Fibroblast of skin of back (primary cell): Measurements from ENCODE around the gene TENM4.
"Not testable (repeated sequence)": the region's sequence is repeated elsewhere in the genome, so short reads cannot be mapped to it uniquely, and the experiment has no call there.

Source experiments
- DNase-seq: peaks from one replicate; pipeline ENCODE4 v3.0.0-alpha.2; 2013

Gene TENM4

DNA sequence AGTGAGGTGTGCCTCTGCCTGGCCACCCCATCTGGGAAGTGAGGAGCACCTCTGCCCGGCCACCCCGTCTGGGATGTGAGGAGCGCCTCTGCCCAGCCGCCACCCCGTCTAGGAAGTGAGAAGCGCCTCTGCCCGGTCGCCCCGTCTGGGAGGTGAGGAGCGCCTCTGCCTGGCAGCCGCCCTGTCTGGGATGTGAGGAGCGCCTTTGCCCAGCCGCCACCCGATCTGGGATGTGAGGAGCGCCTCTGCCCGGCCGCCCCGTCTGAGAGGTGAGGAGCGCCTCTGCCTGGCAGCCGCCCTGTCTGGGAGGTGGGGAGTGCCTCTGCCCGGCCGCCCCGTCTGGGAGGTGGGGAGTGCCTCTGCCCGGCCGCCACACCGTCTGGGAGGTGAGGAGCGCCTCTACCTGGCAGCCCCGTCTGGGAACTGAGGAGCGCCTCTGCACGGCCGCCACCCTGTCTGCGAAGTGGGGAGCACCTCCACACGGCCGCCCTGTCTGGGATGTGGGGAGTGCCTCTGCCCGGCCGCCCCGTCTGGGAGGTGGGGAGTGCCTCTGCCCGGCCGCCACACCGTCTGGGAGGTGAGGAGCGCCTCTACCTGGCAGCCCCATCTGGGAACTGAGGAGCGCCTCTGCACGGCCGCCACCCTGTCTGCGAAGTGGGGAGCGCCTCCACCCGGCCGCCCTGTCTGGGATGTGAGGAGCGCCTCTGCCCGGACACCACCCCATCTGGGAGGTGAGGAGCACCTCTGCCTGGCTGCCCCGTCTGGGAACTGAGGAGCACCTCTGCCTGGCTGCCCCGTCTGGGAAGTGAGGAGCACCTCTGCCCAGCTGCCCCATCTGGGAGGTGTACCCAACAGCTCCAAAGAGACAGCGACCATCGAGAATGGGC lies 561.5 kb downstream of the TENM4 start:
- DNase-seq, result not testable (repeated sequence)

DNA sequence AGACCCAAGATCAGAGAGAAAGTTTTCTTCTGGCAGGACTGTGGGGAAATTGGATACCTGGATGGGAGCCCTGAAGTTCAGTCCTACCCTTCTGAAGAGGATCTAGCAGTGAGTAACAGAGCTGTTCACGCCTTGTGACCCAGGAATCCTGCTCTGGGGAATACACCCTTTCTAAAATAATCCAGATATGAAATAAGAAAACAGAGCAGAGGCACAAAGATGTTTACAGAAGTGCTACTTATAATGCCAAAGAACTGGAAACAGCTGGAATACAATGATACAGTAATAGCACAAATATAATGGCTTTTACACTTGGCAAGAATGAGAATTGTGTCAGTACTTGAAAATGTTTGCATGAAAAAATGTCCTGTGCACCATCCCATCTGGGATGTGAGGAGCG lies 562.2 kb downstream of the TENM4 start:
- no peak for DNase-seq

DNA sequence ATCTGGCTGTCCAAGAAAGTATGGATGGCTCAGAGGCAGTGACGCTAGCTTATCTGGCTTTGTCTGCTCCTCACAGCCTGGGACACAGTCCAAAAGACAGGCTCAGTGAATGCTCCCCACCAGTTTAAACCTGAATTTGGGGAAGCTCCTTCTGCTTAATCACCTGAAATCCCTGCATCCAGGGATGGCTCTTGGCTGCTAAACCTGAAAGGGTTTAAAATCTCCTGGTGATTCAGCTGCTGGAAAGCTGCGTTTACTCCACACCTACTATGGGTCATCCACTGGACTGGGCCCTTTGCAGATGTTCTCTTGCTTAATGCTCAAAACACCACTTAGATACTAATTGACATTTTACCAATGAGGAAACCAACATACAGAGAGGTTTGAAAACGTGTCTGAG lies 564.2 kb downstream of the TENM4 start:
- no peak for DNase-seq

DNA sequence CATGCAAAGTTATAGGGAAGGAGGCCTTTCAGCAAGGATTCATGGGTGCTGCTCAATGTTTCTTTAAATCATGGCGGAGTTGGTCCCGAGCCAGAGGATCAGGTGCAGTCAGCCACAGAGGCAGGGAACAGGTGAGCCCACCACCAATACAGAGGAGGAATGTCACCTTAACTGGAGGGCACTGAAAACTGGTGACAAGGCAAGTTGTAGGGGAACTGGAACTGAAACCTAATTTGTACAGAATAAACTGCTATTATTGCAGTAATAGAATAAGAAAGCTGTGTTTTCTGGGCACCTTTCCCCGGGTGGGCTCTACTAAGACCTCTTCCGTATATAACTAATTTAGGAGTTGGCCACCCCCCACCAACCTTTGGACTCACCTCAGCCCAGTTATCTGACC lies 570.2 kb downstream of the TENM4 start:
- DNase-seq, result no peak

DNA sequence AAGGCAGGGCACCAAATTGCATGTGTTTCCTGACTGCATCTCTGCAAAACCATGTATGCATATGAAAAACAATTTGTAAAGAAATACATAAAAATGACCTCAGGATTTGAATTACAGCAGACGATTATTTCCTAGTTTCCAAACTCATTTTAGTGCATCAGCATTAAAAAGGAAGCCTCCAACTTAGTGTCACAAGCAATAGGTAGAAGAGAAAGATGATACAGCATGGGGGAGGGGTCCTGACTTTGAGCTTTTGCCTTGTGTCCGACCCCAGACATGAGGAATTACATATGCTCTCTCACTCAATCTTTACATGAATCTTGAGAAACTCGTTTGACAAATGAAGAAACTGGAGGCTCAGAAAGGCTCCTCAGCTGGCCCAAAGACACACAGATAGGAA lies 571.5 kb downstream of the TENM4 start:
- no peak for DNase-seq

DNA sequence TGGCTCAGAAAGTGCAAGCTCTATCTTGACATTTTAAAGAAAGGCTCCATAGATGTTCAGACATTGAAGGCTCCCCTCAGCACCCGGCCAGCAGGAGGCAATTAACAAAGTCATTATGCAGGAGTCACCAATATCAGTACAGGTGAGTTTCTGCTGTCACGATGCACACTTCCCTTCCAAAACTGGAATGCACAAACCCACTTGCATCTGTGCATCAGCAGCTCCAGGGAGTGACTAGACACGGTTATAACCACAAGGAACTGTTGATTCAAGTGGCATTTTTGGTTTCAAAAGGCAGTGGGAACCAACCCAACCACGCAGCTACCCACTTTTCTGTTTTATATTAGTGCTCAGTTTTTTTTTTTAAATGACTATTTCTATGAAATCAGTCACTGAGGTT lies 572.3 kb downstream of the TENM4 start:
- DNase-seq, result no peak

DNA sequence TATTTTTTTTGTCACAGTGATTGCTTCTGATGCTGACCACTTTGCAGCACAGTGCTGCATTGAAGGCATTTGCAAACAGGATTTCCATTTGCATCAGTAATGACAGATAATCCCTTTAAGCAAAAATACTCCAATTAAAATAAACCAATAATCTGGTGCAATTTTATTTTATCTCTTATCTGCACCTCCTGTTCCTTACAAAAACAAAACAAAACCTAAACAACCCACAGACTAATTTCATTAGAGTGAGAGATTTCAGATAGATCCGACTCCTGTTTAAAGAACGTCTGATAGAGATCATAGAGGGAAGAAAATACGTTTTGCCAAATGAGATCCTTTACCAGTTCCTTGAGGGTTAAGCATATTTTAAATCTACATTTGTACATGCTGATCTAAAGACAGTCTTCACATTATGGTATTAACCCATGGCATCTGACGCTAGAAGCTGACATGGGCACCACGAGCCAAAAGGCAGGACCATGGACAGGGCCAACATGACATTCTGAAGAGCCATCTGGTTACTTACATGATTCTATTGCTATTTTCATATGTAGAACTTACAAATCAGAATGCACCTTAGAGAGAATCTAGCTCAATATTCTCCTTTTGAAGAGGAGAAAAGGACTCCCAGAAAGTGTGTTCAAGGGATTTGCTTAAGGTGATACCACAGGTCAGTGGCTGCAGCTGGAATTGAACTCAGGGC lies 580.0 kb downstream of the TENM4 start:
- peak; percentile 54 for DNase-seq

DNA sequence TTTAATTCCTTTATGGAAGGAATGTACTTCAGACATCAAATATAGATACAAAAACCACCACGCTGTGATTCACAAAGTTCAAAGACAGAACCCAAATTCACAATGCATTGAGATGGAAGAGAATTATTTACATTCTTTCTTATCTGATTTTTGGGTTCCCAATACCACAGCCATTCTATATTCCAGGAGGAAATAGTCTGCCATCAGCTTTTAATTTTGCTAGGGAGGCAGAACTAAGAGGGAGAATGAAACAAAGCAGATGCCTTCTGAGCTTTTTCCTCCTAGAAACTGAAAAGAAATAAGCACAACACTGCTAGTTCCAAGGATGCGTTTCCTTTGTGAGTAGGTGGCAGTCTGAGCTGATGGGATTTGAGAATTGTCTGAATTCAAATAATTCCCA lies 583.1 kb downstream of the TENM4 start:
- peak; percentile 57 for DNase-seq

DNA sequence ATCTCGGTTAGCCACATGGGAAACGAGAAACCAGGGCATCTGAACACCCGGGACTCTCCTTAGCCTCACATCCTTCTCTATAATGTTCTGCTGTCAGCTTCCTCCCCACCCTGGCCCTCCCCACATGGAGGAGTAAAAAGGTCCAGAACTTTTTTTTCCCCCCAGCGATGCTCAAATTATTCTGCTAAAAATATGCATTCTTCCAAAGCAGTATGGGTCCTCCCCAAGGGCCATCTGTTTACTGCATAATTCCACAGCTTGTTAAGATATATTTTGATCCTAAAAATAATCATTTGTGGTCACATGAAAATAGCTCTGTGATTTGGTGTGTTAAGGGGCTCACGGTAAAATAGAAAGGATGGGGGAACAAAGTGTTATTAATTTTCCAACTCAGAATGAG lies 584.6 kb downstream of the TENM4 start:
- no peak for DNase-seq

DNA sequence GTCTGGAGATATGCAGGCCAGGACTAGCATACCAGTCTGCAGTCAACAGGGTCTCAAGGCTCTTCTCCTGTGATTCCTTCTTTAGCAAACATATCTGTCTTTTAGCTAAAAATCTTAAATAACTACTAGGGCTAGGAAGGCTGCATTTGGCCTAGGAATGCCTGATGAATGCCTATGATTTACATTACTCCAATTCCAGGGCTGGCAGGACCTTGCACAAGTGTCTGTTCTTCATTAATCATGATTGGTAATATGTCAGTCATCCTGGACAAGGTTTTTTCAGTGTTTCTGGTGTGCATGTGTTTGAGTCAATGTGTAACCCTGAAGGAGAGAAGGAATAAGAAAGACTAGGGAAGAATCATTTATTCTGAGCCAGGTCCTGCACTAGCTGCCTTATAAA lies 585.7 kb downstream of the TENM4 start:
- DNase-seq, result no peak

DNA sequence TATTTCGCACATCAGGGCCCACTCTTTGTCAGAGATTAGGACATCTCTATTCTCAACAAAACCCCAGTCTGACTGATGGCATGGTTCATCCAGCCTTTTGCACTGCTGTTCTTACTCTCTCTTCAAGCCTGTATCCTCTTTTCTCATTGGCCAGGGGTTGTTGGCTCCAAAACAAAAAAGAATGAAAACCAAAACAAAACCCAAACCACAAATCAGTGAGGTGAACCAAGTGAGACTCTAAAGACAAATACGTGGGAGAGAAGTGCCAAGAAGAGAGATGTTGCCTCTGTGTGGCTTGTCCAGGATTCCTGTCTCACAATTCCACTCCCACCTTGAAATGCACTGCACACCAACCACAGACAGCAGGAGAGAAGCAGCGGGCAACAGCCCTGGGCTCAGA lies 587.3 kb downstream of the TENM4 start:
- DNase-seq, result no peak

DNA sequence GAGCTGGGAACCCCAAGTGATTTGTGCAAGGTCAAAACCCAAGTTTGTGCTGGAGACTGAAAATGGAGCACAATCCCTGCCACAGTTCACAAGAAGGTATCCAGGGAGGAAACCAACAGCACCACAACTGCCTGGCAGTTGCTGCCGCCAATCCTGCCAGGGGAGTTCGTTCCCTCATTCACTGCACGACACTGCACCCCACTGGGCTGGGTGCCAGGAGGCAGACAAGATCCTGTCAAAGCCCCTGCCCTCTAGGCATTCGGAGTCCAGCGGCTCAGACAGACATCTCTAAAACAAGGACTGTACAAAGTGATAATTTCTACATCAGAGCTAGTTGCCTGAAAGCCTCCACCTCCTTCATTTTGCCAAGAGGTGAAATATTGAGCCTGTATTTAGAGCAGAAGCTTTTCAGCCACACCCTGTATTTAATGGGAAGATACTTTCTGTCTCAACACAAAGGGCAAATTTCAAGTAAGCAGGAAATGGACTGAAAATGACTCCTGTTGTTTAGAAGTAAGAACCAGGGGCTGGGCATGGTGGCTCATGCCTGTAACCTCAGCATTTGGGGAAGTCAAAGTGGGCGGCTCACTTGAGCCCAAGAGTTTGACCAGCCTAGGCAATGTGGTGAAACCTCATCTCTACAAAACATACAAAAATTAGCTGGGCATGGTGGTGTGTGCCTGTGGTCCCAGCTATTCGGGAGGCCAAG lies 588.8 kb downstream of the TENM4 start:
- no peak for DNase-seq

DNA sequence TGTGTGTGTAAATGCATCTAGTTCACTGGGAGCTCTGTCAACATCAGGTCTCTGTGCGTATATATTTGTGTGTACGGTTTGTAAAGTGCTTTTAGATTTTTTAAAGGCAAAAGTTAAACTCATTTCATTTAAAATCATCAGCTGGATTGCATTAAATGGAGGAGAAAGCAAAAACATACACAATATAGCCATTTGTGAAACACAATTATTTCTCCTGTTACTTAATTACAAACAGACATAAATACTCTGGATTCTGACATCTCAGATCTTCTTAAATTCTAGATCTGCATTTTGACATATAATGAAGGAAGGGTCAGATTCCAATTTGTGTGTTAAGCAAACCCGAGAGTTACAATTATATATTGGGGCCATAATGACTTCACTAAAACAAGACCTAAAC lies 590.8 kb downstream of the TENM4 start:
- no peak for DNase-seq

DNA sequence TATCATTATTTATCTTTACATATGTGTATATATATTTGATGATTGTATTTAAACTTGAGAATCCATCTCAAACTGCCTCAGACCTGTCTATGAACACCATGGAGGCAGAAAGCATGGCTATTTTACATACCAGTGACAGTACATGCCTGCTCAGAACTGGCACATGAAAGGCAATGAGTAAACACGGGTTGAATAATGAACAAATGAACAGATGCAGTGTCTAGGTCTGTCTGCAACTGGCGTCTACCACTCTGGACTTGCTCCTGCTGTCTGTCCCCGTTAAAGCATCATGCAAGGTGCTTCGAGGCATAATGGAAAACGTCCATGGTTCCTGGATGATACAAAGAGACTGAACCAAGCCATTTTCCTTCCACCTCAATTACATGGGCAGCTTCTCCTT lies 594.6 kb downstream of the TENM4 start:
- DNase-seq, result no peak

DNA sequence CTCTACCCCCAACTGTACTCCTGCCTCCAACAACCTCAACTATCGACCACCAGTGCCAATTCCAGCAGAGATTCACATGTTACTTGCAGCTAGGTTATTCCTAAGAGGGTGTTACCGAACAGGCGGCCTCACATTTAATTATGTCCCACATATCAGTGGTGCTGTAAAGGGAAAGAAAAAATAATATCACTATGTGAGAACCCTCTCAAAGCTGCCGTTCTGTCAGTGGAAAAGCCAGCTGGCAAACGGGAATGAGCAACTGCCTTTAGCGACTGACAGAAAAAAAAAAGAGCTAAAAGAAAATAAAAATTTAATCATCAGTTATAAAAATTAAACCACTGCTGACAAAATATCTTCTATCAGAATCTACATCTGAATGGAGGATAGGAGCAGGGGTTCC lies 595.3 kb downstream of the TENM4 start:
- DNase-seq, result no peak

DNA sequence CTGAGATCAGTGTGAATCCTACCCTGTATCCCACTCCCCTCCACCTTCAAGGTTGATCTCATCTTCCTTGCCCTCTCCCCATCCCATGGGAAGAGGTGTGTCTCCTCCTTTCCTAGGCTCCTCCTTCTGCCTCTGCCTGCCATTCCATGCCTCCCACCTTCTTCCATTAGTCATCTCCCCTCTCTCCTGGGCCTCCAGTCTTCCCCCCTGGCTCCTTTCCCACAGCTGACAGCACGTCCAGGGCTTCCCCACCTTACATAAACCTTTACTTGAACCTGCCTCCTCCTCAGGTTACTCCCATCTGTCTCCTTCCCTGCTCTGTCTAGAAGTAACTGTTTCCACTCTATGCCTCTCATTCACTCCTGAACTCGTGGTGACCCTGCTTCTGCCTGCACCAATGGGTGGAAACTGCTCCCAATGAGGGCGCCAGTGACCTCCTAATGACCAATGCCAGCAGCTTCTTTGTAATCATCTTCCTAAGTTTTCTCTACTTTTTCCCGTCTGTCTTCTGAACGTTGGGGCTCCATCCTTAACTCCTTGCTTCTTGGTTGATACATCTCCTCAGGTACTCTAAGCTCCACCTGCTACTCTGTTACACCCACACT lies 599.3 kb downstream of the TENM4 start:
- no peak for DNase-seq

DNA sequence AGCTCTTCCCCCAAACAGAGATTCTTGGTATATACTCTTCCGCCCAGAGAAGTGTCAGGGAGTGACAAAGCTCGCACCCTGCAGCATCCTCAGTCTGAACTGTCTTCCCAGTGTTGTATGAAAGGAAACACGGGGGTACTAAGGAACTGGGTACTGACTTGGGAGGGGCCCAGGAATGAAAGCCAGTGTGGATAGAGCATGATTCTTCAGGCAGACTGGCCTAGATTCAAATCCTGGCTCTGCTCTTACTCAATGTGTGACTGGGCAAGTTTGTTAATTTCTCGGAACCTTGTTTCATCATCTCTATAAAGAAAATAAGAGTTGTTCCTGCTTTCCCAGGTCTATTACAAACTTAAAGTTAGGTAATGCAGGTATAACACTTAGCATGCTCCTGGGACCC lies 600.2 kb downstream of the TENM4 start:
- DNase-seq, result peak; percentile 2

DNA sequence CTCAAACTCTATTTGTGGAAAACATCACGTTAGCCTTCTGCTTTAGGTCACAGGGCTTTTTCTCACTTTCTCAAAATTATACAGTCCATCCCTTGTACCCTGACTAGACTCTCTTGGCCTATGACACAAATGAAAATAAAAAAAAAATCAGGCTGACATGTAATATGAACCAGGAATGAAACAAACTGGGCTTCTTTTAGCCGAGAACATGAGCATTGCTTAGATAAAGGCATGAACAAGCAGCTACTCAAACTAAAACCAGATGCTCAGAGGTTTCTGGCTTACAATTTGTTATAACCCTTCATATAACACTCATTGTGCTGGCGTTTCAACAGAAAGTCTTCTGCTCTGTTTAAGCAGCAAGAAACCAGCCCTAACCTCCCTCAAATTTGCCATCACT lies 600.6 kb downstream of the TENM4 start:
- peak; percentile 56 for DNase-seq

DNA sequence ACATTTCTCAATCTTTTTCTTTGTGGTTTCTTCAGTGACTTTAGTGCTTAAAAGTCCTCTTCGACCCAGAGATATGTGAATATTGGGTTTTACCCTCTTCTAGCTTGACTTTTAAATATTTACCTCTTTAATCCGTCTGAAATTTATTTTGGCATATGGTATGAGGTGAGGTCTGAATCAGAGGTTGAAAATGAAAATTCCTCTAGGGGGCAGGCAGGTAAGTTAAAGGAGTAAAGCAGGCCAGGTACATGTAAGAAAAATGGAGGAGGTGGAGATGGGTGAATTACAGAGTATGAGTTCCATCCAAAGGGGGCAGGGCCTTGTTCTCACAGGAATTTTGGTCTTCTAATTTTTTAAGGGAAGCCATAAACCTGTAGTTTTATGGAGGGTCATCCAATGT lies 602.4 kb downstream of the TENM4 start:
- no peak for DNase-seq

DNA sequence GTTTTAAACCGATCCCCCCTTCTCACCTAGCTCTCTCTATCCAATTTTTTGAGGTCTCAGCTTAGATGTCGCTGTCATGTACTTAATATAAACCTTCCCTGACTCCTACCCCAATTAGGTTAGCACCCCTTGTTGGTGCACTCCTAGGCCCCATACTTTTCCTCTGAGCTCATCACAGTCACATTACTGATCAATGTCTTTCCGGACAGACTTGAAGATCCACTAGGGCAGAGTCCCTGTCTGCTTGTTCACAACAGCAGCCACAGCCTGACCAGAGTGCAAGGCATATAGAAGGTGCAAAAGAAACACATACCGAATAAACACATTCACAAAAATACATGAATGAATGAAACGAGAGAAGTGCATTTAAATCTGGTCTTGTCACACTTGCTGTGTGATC lies 605.2 kb downstream of the TENM4 start:
- DNase-seq, result no peak

DNA sequence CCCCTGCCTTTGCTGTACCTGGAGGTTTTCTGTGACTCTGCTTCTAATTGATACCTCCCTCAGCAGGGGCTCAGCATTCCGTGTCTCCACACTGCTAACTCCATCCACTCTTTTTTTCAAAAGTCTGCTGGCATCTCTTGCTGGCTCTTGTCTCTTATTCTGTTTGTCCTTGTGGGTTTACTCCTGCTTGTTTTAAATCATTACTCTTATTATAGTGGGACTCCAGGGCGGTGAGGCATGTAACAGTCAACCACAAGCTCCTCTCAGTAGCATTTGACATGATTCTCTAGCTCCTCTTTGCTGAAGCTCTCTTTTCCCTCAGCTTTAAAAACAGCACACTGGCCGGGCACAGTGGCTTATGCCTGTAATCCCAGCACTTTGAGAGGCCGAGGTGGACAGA lies 605.9 kb downstream of the TENM4 start:
- DNase-seq, result no peak

DNA sequence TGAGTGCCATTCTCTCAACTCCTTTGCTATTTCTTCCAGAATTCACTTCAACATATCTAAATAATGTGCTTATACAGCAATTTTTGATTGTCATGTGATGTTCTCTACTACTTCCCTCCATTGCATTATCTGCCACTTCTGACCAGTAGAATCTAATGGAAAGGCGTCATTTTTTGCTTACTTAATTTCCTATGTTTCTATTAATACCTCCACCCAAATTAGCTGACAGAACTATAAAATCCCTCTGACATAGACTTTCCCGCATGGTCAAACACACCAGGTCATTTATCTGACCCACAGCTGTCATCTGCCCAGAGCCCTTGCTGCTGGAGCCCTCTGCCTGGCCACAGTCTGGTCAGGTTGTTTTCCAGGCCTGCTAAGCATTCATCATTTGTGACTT lies 607.6 kb downstream of the TENM4 start:
- no peak for DNase-seq
